Breast epithelium (tissue), 4 donors: ENCODE data around the gene MBOAT1. TPM values are rescaled to one million over a fixed set of nuclear protein-coding genes. Genes with fewer than 3 reads are reported as not detected.
A peak's percentile ranks its signal among the peaks of the same experiment; 100 is the strongest.

Source experiments
- DNase-seq, 2 donors: peaks; one replicate each; pipeline ENCODE4 v3.0.0-alpha.2; 2019; ENCODE audit warnings: low spot score in 2 of 2
- H3K27ac ChIP-seq, 2 donors: fragments of 200-600 bp; sonication (generic) in 1 of 2; one replicate each; pipeline ENCODE4 v1.5.1; 2016 to 2019; ENCODE audit warnings: mild to moderate bottlenecking in 1 of 2
- H3K27me3 ChIP-seq, 2 donors: fragments of 200-600 bp; sonication (generic) in 1 of 2; one replicate each; pipeline versions ENCODE4 v1.5.1 to v1.6.0; 2017 to 2019; ENCODE audit warnings: control low read depth in 1 of 2, mild to moderate bottlenecking in 1 of 2
- H3K36me3 ChIP-seq: fragments of 200-600 bp; one replicate; pipeline ENCODE4 v1.5.1; 2019
- H3K4me1 ChIP-seq, 2 donors: fragments of 200-600 bp; sonication (generic); one replicate each; pipeline ENCODE4 v1.5.1; 2016 to 2019; ENCODE audit warnings: control low read depth in 1 of 2
- H3K4me3 ChIP-seq, 3 donors: fragments of 200-600 bp; sonication (generic); 1 replicate in 2 of 3; 2 replicates in 1 of 3; pipeline ENCODE4 v1.5.1; 2016 to 2019; ENCODE audit warnings: mild to moderate bottlenecking in 3 of 3, moderate library complexity in 2 of 3
- H3K9me3 ChIP-seq, 2 donors: fragments of 200-600 bp; sonication (generic) in 1 of 2; one replicate each; pipeline ENCODE4 v1.5.1; 2016 to 2019; ENCODE audit warnings: control low read depth in 1 of 2
- CTCF ChIP-seq, 3 donors: fragments of 450-650 bp; IDR thresholded peaks; one replicate each; pipeline ENCODE4 v1.5.1; 2016 to 2017; ENCODE audit warnings: antibody characterized with exemption in 3 of 3, mild to moderate bottlenecking in 3 of 3, moderate library complexity in 3 of 3
- POLR2A ChIP-seq: fragments of 450-650 bp; IDR thresholded peaks from one replicate; pipeline ENCODE4 v1.6.1; 2016; ENCODE audit warnings: antibody characterized with exemption, mild to moderate bottlenecking, moderate library complexity
- POLR2AphosphoS5 ChIP-seq, 3 donors: sonication (generic); formaldehyde crosslinking; IDR thresholded peaks; one replicate each; pipeline ENCODE4 v1.6.1; 2017; ENCODE audit warnings: antibody characterized with exemption in 3 of 3
- intact Hi-C: fragments of 100-400 bp; cut with DNase I; formaldehyde crosslinking; loops from one replicate; pipeline ENCODE4 v1.15.1; 2023; ENCODE audit warnings: low total_unique reads
- total RNA-seq, 3 donors: library from RNA; depleted of rRNA; stranded (reverse); fragments of >200 nt; gene quantifications; one replicate each; pipeline ENCODE4 v1.1.0, GENCODE V29; 2016

MBOAT1 gene
- total RNA-seq, 3 donors from 2014 or later: 10.9 to 38.6 (median 26.2) TPM

- TF ChIP-seq CTCF (IDR thresholded peaks at IDR 0.05): no peak
- TF ChIP-seq POLR2AphosphoS5 (IDR thresholded peaks at IDR 0.05): no peak
- TF ChIP-seq POLR2A: no peak
- Histone ChIP-seq H3K4me1 (peaks cover 0 to 3% of the 10 kb centered on the region in 2 donors), H3K9me3 (no peaks in the 10 kb centered on the region), H3K27ac (no peak overlapping the region), H3K36me3 (no peaks in the 10 kb centered on the region), H3K27me3 (no peaks in the 10 kb centered on the region), H3K4me3 (no peak overlapping the region)
- no peak for DNase-seq
- intact Hi-C loops: no loop called here
Observed at GRCh38 chr6:20166210-20166609, 46.1 kb downstream of the MBOAT1 start.

GRCh38 chr6:20162515-20162914, 49.8 kb downstream of the MBOAT1 start:
- H3K4me3 ChIP-seq: no peak overlapping the region
- H3K36me3 ChIP-seq: no peaks in the 10 kb centered on the region
- no peak for TF ChIP-seq POLR2A
- TF ChIP-seq POLR2AphosphoS5 (IDR thresholded peaks at IDR 0.05): no peak
- TF ChIP-seq CTCF (IDR thresholded peaks at IDR 0.05): no peak
- intact Hi-C loops: no loop called here
- no peaks in the 10 kb centered on the region for H3K27me3 ChIP-seq
- H3K4me1 ChIP-seq: peaks cover 0 to 9% of the 10 kb centered on the region in 2 donors
- no peaks in the 10 kb centered on the region for H3K9me3 ChIP-seq
- no peak for DNase-seq
- no peak overlapping the region for H3K27ac ChIP-seq

- no peak for DNase-seq
- Histone ChIP-seq H3K27me3 (no peaks in the 10 kb centered on the region), H3K4me3 (no peak overlapping the region), H3K4me1 (peaks cover 0 to 9% of the 10 kb centered on the region in 2 donors), H3K27ac (peak overlapping the region; percentile 7 to 64), H3K36me3 (no peaks in the 10 kb centered on the region), H3K9me3 (no peaks in the 10 kb centered on the region)
- TF ChIP-seq POLR2AphosphoS5 (IDR thresholded peaks at IDR 0.05) (no peak), CTCF (IDR thresholded peaks at IDR 0.05) (no peak), POLR2A (no peak)
- intact Hi-C loops: no loop called here
Observed at GRCh38 chr6:20160541-20161283, 51.6 kb downstream of the MBOAT1 start.

- H3K36me3 ChIP-seq: no peaks in the 10 kb centered on the region
- no peak for DNase-seq
- H3K4me3 ChIP-seq: no peak overlapping the region
- intact Hi-C loops: no loop called here
- no peaks in the 10 kb centered on the region for H3K27me3 ChIP-seq
- no peaks in the 10 kb centered on the region for H3K9me3 ChIP-seq
- no peak for TF ChIP-seq POLR2AphosphoS5 (IDR thresholded peaks at IDR 0.05)
- TF ChIP-seq CTCF (IDR thresholded peaks at IDR 0.05): no peak
- no peak for TF ChIP-seq POLR2A
- H3K27ac ChIP-seq: peak overlapping the region in 1 of 2 donors; percentile 64
- H3K4me1 ChIP-seq: peaks cover 0 to 9% of the 10 kb centered on the region in 2 donors
Observed at GRCh38 chr6:20159781-20160540, 52.3 kb downstream of the MBOAT1 start.

GRCh38 chr6:20159098-20159497, 53.2 kb downstream of the MBOAT1 start:
- H3K27ac ChIP-seq: peak overlapping the region in 1 of 2 donors; percentile 42
- intact Hi-C loops: no loop called here
- H3K4me1 ChIP-seq: peaks cover 0 to 9% of the 10 kb centered on the region in 2 donors
- H3K4me3 ChIP-seq: no peak overlapping the region
- H3K9me3 ChIP-seq: no peaks in the 10 kb centered on the region
- no peaks in the 10 kb centered on the region for H3K27me3 ChIP-seq
- DNase-seq: no peak
- no peaks in the 10 kb centered on the region for H3K36me3 ChIP-seq
- TF ChIP-seq CTCF (IDR thresholded peaks at IDR 0.05) (no peak), POLR2A (no peak), POLR2AphosphoS5 (IDR thresholded peaks at IDR 0.05) (no peak)
